Thyroid gland (tissue), 4 donors: Measurements from ENCODE around the gene RNF32. TPM values are rescaled to one million over a fixed set of nuclear protein-coding genes. Genes with fewer than 3 reads are reported as not detected.
"Not testable (repeated sequence)": the region's sequence is repeated elsewhere in the genome, so short reads cannot be mapped to it uniquely, and the experiment has no call there.

Experiments
- DNase-seq, 2 donors: peaks; one replicate each; pipeline ENCODE4 v3.0.0-alpha.2; 2019
- H3K27ac ChIP-seq, 3 donors: fragments of 200-600 bp; sonication (generic); 1 replicate in 2 of 3; 2 replicates in 1 of 3; pipeline ENCODE4 v1.5.1; 2016 to 2019; ENCODE audit warnings: mild to moderate bottlenecking in 1 of 3, moderate library complexity in 1 of 3
- H3K27me3 ChIP-seq: fragments of 200-600 bp; sonication (generic); one replicate; pipeline ENCODE4 v1.5.1; 2019
- H3K36me3 ChIP-seq, 2 donors: fragments of 200-600 bp; sonication (generic); one replicate each; pipeline ENCODE4 v1.5.1; 2016 to 2019
- H3K4me1 ChIP-seq, 2 donors: fragments of 200-600 bp; sonication (generic); one replicate each; pipeline ENCODE4 v1.5.1; 2017 to 2019
- H3K4me3 ChIP-seq, 3 donors: fragments of 200-600 bp; sonication (generic); replicated peaks in 1 of 3; 1 replicate in 2 of 3; 2 replicates in 1 of 3; pipeline ENCODE4 v1.5.1; 2016; ENCODE audit warnings: mild to moderate bottlenecking in 1 of 3
- H3K9me3 ChIP-seq: fragments of 200-600 bp; sonication (generic); one replicate; pipeline ENCODE4 v1.5.1; 2017
- POLR2A ChIP-seq, 2 donors: fragments of 450-650 bp; IDR thresholded peaks; one replicate each; pipeline ENCODE4 v1.6.1; 2017; ENCODE audit warnings: antibody characterized with exemption in 2 of 2, mild to moderate bottlenecking in 2 of 2, moderate library complexity in 1 of 2
- WGBS, 2 donors: methylation state at CpG; one replicate each; pipeline ENCODE4 v1.1.5; 2017; 5-methylcytosine and 5-hydroxymethylcytosine counted together
- intact Hi-C: fragments of 100-400 bp; cut with DNase I; formaldehyde crosslinking; loops from one replicate; pipeline ENCODE4 v1.15.1; 2023
- total RNA-seq, 4 donors: library from RNA; depleted of rRNA; stranded (reverse); fragments of >200 nt; gene quantifications; one replicate each; pipeline ENCODE4 v1.2.3, GENCODE V29; 2016
- TF ChIP-seq, protein P1 (sequence below), 6 experiments: fragments of 200-600 bp in 3 of 6; fragments of 450-650 bp in 3 of 6; sonication (generic) in 3 of 6; IDR thresholded peaks; one replicate each; pipeline ENCODE4 v1.5.1; 2016 to 2019; ENCODE audit warnings: antibody characterized with exemption in 6 of 6, mild to moderate bottlenecking in 2 of 6, inconsistent platforms in 1 of 6, moderate library complexity in 1 of 6

Gene RNF32
- total RNA-seq, 4 donors from 2014 or later, result 1.1 to 3.1 (median 1.4) TPM

DNA sequence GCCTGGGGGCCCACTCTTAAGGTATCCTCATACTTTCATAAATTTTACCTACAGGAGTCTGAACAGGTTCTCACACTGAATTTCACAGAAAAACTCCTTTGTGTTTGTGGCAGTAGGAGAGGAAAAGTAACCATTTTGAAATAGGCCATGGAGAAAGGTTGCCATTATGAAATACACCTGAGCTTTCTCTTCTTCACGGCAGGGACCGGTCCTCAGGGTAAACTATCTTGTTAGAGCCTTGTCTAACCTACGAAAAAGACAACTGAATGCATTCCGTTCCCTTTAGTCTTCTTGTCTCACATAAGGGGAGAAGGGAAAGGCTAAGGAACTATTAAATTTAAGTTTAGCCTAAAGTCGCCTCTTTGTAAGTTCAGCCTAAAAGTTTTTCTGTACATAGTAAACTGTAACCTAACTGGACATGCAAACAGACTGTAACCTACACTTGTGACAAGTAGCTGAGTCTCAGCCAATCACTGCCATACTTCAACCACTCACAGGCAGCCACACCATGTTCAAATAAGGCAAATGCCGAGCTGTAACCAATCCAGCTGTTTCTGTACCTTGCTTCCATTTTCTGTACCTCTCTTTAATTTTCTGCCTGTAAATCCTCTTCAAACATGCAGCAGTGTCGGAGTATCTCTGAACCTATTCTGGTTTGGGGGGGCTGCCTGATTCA, 14.2 kb upstream of the RNF32 start:
- no peaks in the 10 kb centered on the region for H3K9me3 ChIP-seq
- WGBS, 2 donors, result 94% methylated on average over 7 of the region's 7 CpGs
- H3K36me3 ChIP-seq, result no peaks in the 10 kb centered on the region
- no peak overlapping the region for H3K27ac ChIP-seq
- H3K4me1 ChIP-seq, result no peaks in the 10 kb centered on the region
- DNase-seq, result no peak
- no peak for TF ChIP-seq POLR2A (IDR thresholded peaks at IDR 0.05)
- TF ChIP-seq, protein P1, sequence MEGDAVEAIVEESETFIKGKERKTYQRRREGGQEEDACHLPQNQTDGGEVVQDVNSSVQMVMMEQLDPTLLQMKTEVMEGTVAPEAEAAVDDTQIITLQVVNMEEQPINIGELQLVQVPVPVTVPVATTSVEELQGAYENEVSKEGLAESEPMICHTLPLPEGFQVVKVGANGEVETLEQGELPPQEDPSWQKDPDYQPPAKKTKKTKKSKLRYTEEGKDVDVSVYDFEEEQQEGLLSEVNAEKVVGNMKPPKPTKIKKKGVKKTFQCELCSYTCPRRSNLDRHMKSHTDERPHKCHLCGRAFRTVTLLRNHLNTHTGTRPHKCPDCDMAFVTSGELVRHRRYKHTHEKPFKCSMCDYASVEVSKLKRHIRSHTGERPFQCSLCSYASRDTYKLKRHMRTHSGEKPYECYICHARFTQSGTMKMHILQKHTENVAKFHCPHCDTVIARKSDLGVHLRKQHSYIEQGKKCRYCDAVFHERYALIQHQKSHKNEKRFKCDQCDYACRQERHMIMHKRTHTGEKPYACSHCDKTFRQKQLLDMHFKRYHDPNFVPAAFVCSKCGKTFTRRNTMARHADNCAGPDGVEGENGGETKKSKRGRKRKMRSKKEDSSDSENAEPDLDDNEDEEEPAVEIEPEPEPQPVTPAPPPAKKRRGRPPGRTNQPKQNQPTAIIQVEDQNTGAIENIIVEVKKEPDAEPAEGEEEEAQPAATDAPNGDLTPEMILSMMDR (IDR thresholded peaks at IDR 0.05), result no peak
- H3K27me3 ChIP-seq, result no peaks in the 10 kb centered on the region
- intact Hi-C loops, result no loop called here
- no peak overlapping the region for H3K4me3 ChIP-seq

DNA sequence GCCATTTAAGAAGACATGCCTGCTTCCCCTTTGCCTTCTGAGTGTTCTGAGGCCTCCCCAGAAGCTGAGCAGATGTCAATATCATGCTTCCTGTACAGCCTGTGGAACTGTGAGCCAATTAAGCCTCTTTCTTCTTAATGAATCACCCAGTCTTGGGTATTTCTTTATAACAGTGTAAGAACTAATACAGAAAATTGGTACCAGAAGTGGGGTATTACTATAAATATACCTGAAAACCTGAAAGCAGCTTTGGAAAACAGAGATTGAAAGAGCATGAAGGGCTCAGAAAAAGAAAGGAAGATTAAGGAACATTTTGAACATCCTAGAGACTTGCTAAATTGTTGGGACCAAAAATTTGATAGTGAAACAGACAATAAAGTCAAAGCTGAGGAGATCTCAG, 12.0 kb upstream of the RNF32 start:
- Histone ChIP-seq H3K27ac (no peak overlapping the region), H3K27me3 (no peaks in the 10 kb centered on the region), H3K9me3 (no peaks in the 10 kb centered on the region), H3K36me3 (no peaks in the 10 kb centered on the region), H3K4me3 (no peak overlapping the region), H3K4me1 (no peaks in the 10 kb centered on the region)
- TF ChIP-seq, protein P1 (IDR thresholded peaks at IDR 0.05), result no peak
- no peak for TF ChIP-seq POLR2A (IDR thresholded peaks at IDR 0.05)
- DNase-seq, result no peak
- intact Hi-C loops, result no loop called here

DNA sequence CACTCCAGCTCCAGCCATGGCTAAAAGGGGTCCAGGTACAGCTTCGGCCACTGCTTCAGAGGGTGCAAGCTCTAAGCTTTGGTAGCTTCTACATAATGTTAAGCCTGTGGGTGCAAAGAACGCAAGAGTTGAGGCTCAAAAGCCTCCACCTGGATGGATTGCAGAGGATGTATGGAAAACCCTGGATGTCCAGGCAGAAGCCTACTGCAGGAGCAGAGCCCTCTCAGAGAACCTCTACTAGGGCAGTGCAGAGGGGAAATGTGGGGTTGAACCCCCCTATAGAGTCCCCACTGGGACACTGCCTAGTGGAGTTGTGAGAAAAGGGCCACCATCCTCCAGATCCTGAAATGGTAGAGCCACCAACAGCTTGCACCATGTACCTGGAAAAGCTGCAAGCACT, 10.7 kb upstream of the RNF32 start:
- 95 to 100% methylated on average over 1 to 2 of the region's 2 CpGs for WGBS, 2 donors
- TF ChIP-seq, protein P1 (IDR thresholded peaks at IDR 0.05), result no peak
- no peak for TF ChIP-seq POLR2A (IDR thresholded peaks at IDR 0.05)
- no peaks in the 10 kb centered on the region for H3K27me3 ChIP-seq
- H3K36me3 ChIP-seq, result no peaks in the 10 kb centered on the region
- H3K4me1 ChIP-seq, result no peaks in the 10 kb centered on the region
- H3K27ac ChIP-seq, result no peak overlapping the region
- no peaks in the 10 kb centered on the region for H3K9me3 ChIP-seq
- DNase-seq, result no peak
- H3K4me3 ChIP-seq, result no peak overlapping the region
- intact Hi-C loops, result no loop called here

DNA sequence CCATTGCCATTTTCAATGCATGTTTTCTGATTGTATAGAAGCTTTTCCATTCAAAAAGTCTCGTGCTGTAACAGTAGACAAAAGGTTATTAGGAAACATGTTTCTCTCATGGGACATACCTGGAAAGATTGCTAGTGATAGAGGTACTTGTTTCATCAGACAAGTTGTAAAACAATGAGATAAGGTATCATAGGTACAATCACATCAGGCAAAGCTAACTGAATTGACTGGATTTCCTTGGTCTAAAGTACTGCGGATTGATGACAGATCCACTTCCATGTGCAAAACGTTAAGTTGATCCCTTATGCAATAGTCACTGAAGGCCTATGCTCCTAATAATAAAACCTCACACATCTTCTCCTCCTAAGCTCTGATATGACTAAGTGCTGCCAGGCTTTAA, 6.5 kb upstream of the RNF32 start:
- no peaks in the 10 kb centered on the region for H3K27me3 ChIP-seq
- no peak for DNase-seq
- H3K27ac ChIP-seq, result no peak overlapping the region
- 79 to 81% methylated on average over 3 of the region's 3 CpGs for WGBS, 2 donors
- H3K4me3 ChIP-seq, result no peak overlapping the region
- TF ChIP-seq, protein P1 (IDR thresholded peaks at IDR 0.05), result no peak
- TF ChIP-seq POLR2A (IDR thresholded peaks at IDR 0.05), result no peak
- no peaks in the 10 kb centered on the region for H3K36me3 ChIP-seq
- intact Hi-C loops, result no loop called here
- no peaks in the 10 kb centered on the region for H3K4me1 ChIP-seq
- H3K9me3 ChIP-seq, result no peaks in the 10 kb centered on the region

DNA sequence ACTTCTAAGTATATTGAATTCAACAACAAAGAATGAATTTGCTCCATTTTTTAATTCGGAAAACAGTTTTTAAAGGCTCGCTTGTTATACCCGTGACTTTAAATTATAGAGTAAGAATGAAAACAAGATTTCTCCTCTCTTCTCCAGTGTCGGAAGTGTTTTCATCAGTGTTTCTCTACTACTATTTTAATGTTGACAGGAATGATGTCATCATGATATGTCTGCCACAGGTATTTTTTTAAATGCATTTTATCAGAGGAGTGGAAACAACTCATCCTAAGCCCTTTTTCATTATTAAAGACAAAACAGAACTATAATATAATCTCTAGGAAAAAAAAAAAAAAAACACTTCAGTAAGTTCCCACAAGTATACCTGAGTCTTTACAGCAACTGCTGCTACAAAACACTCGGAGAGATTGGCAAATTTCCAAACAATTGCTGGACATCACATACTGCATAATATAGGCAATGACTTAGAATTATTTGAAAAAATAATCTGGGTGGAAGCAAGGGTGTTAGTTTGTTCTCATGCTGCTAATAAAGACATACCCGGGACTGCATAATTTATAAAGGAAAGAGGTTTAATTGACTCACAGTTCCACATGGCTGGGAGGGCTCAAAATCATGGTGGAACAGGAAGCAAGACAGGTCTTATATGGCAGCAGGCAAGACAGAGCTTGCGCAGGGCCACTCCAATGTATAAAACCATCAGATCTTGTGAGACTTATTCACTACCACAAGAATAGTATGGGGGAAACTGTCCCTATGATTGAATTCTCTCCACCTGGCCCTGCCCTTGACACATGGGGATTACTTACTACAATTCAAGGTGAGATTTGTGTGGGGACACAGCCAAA, 4.8 kb upstream of the RNF32 start:
- Histone ChIP-seq H3K36me3 (no peaks in the 10 kb centered on the region), H3K27me3 (no peaks in the 10 kb centered on the region), H3K4me3 (no peak overlapping the region), H3K9me3 (no peaks in the 10 kb centered on the region), H3K4me1 (peaks cover 6 to 10% of the 10 kb centered on the region in 2 donors), H3K27ac (no peak overlapping the region)
- no peak for TF ChIP-seq POLR2A (IDR thresholded peaks at IDR 0.05)
- TF ChIP-seq, protein P1 (IDR thresholded peaks at IDR 0.05), result no peak
- intact Hi-C loops, result no loop called here
- WGBS, 2 donors, result 88% methylated on average over 7 of the region's 7 CpGs
- no peak for DNase-seq

DNA sequence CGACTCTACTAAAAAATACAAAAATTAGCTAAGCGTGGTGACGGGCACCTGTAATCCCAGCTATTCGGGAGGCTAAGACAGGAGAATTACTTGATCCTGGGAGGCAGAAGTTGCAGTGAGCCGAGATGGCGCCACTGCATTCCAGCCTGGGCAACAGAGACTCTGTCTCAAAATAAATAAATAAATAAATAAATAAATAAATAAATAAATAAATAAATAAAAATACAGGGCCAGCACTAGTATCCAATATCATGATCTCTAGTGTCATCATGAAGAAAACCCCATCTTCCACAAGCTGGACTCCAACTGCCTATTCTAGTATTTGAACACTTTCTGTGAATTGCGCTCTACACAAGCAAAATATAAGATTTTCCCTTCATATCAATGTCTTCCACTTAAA, 3.5 kb upstream of the RNF32 start:
- H3K4me1 ChIP-seq, DNase-seq, H3K27me3 ChIP-seq, H3K27ac ChIP-seq, H3K36me3 ChIP-seq, H3K9me3 ChIP-seq, intact Hi-C loops, H3K4me3 ChIP-seq: not testable (repeated sequence)
- WGBS, 2 donors, result 91 to 96% methylated on average over 7 of the region's 7 CpGs
